Stimulated activated naive CD8-positive, alpha-beta T cell treated with anti-CD3 and anti-CD28 coated beads, Interleukin-15, amount 100 ng/mL, for 72 hours (primary cell): ENCODE measurements around the gene MRPS31.
"Not testable (repeated sequence)": the region's sequence is repeated elsewhere in the genome, so short reads cannot be mapped to it uniquely, and the experiment has no call there.

ENCODE experiments used
- ATAC-seq: fragments of 150-1000 bp; cut with Tn5 transposase; 2 replicates; pipeline ENCODE4 v1.10.0; 2021; ENCODE audit warnings: mild to moderate bottlenecking, moderate library complexity
- DNase-seq, 2 donors: peaks; one replicate each; pipeline ENCODE4 v3.0.0; 2021 to 2022
- H3K27ac Mint-ChIP-seq, 2 donors: one replicate each; pipeline ENCODE4 v1.8.0; 2022; ENCODE audit warnings: mild to moderate bottlenecking in 2 of 2, mixed read lengths in 2 of 2, moderate library complexity in 2 of 2
- H3K27me3 Mint-ChIP-seq: one replicate; pipeline ENCODE4 v1.8.0; 2022; ENCODE audit warnings: mixed read lengths
- H3K4me1 Mint-ChIP-seq: one replicate; pipeline ENCODE4 v1.8.0; 2022; ENCODE audit warnings: mild to moderate bottlenecking, mixed read lengths
- H3K4me3 Mint-ChIP-seq, 2 donors: one replicate each; pipeline ENCODE4 v1.8.0; 2022; ENCODE audit warnings: mild to moderate bottlenecking in 2 of 2, mixed read lengths in 2 of 2, moderate library complexity in 1 of 2
- H3K9me3 Mint-ChIP-seq, 2 donors: one replicate each; pipeline ENCODE4 v1.8.0; 2022; ENCODE audit warnings: mixed read lengths in 2 of 2

The MRPS31 gene

GRCh38 chr13:40796649-40797048 is 25.7 kb upstream of the MRPS31 start:
- peaks cover 45% of the 10 kb centered on the region for H3K4me1 Mint-ChIP-seq
- H3K27me3 Mint-ChIP-seq = no peaks in the 10 kb centered on the region
- no peak for ATAC-seq
- no peak overlapping the region for H3K4me3 Mint-ChIP-seq
- no peaks in the 10 kb centered on the region for H3K9me3 Mint-ChIP-seq
- DNase-seq = no peak
- no peak overlapping the region for H3K27ac Mint-ChIP-seq

GRCh38 chr13:40794414-40795368 is 23.7 kb upstream of the MRPS31 start:
- peaks cover 46% of the 10 kb centered on the region for H3K4me1 Mint-ChIP-seq
- ATAC-seq (peak; percentile 16), DNase-seq (no peak)
- H3K27me3 Mint-ChIP-seq = no peaks in the 10 kb centered on the region
- H3K4me3 Mint-ChIP-seq = no peak overlapping the region
- H3K9me3 Mint-ChIP-seq = no peaks in the 10 kb centered on the region
- peak overlapping the region in 1 of 2 donors; percentile 68 for H3K27ac Mint-ChIP-seq

GRCh38 chr13:40793339-40793738 is 22.3 kb upstream of the MRPS31 start:
- no peaks in the 10 kb centered on the region for H3K27me3 Mint-ChIP-seq
- no peak for DNase-seq
- H3K27ac Mint-ChIP-seq = no peak overlapping the region
- peaks cover 40% of the 10 kb centered on the region for H3K4me1 Mint-ChIP-seq
- no peaks in the 10 kb centered on the region for H3K9me3 Mint-ChIP-seq
- no peak overlapping the region for H3K4me3 Mint-ChIP-seq
- no peak for ATAC-seq

- DNase-seq (no peak), ATAC-seq (no peak)
- Mint-ChIP-seq H3K4me1 (peaks cover 46% of the 10 kb centered on the region), H3K4me3 (no peak overlapping the region), H3K27ac (no peak overlapping the region), H3K27me3 (no peaks in the 10 kb centered on the region), H3K9me3 (no peaks in the 10 kb centered on the region)
Observed at GRCh38 chr13:40792284-40793051, 21.5 kb upstream of the MRPS31 start.

- Mint-ChIP-seq H3K4me3 (peak overlapping the region; percentile 67 to 78), H3K4me1 (peaks cover 51% of the 10 kb centered on the region), H3K27me3 (no peaks in the 10 kb centered on the region), H3K9me3 (no peaks in the 10 kb centered on the region), H3K27ac (no peak overlapping the region)
- ATAC-seq (no peak), DNase-seq (no peak)
Observed at GRCh38 chr13:40790154-40790616, 19.2 kb upstream of the MRPS31 start.

- H3K4me1 Mint-ChIP-seq = peaks cover 44% of the 10 kb centered on the region
Observed at GRCh38 chr13:40789275-40790153, 18.5 kb upstream of the MRPS31 start, which contains the start of gene SLC25A15. TSS of gene SLC25A15 (plus strand) at chr13:40789611. CDS start at chr13:40793227, 3,616 bp downstream.

GRCh38 chr13:40788540-40789274 is 17.7 kb upstream of the MRPS31 start:
- peaks cover 36% of the 10 kb centered on the region for H3K4me1 Mint-ChIP-seq
- DNase-seq = peak in 1 of 2 donors; percentile 20
- H3K9me3 Mint-ChIP-seq, ATAC-seq, H3K27me3 Mint-ChIP-seq: not testable (repeated sequence)
- peak overlapping the region; percentile 95 for H3K27ac Mint-ChIP-seq
- H3K4me3 Mint-ChIP-seq = peak overlapping the region; percentile 79 to 85

More at GRCh38 chr13:40789275-40790153, 18.5 kb upstream of the MRPS31 start, which contains the start of gene SLC25A15:
- Mint-ChIP-seq H3K4me3 (peak within 1 kb of the TSS; percentile 79 to 85), H3K27ac (peak within 1 kb of the TSS; percentile 95), H3K9me3 (no peaks in the 10 kb centered on the region), H3K27me3 (no peaks in the 10 kb centered on the region)
- ATAC-seq (peak; percentile 92), DNase-seq (peak; percentile 79 to 80)

- H3K9me3 Mint-ChIP-seq = no peaks in the 10 kb centered on the region
- peaks cover 28% of the 10 kb centered on the region for H3K4me1 Mint-ChIP-seq
- H3K4me3 Mint-ChIP-seq = peak overlapping the region; percentile 42 to 45
- no peaks in the 10 kb centered on the region for H3K27me3 Mint-ChIP-seq
- DNase-seq (no peak), ATAC-seq (no peak)
- H3K27ac Mint-ChIP-seq = peak overlapping the region in 1 of 2 donors; percentile 64
Observed at GRCh38 chr13:40787062-40787461, 16.1 kb upstream of the MRPS31 start.

- Mint-ChIP-seq H3K4me1 (peaks cover 23% of the 10 kb centered on the region), H3K27me3 (no peaks in the 10 kb centered on the region), H3K27ac (peak overlapping the region; percentile 42 to 64), H3K9me3 (no peaks in the 10 kb centered on the region), H3K4me3 (peak overlapping the region; percentile 12 to 25)
- DNase-seq = peak; percentile 11 to 33
- ATAC-seq = peak; percentile 62
Observed at GRCh38 chr13:40786568-40786996, 15.6 kb upstream of the MRPS31 start.

- H3K27me3 Mint-ChIP-seq = no peaks in the 10 kb centered on the region
- ATAC-seq (no peak), DNase-seq (no peak)
- H3K4me3 Mint-ChIP-seq = no peak overlapping the region
- H3K27ac Mint-ChIP-seq = no peak overlapping the region
- H3K9me3 Mint-ChIP-seq = no peaks in the 10 kb centered on the region
- H3K4me1 Mint-ChIP-seq = peaks cover 27% of the 10 kb centered on the region
Observed at GRCh38 chr13:40784540-40784939, 13.6 kb upstream of the MRPS31 start.

GRCh38 chr13:40782971-40783370 is 12.0 kb upstream of the MRPS31 start:
- not testable (repeated sequence) for H3K27me3 Mint-ChIP-seq, H3K9me3 Mint-ChIP-seq, H3K27ac Mint-ChIP-seq, DNase-seq, H3K4me3 Mint-ChIP-seq, ATAC-seq
- peaks cover 34% of the 10 kb centered on the region for H3K4me1 Mint-ChIP-seq

GRCh38 chr13:40781717-40782116 is 10.7 kb upstream of the MRPS31 start:
- H3K4me1 Mint-ChIP-seq = peaks cover 34% of the 10 kb centered on the region
- no peak overlapping the region for H3K4me3 Mint-ChIP-seq
- H3K27me3 Mint-ChIP-seq = no peaks in the 10 kb centered on the region
- ATAC-seq (no peak), DNase-seq (no peak)
- H3K27ac Mint-ChIP-seq = no peak overlapping the region
- H3K9me3 Mint-ChIP-seq = no peaks in the 10 kb centered on the region

- ATAC-seq = no peak
- no peaks in the 10 kb centered on the region for H3K27me3 Mint-ChIP-seq
- no peak for DNase-seq
- no peak overlapping the region for H3K4me3 Mint-ChIP-seq
- H3K4me1 Mint-ChIP-seq = peaks cover 34% of the 10 kb centered on the region
- no peak overlapping the region for H3K27ac Mint-ChIP-seq
- H3K9me3 Mint-ChIP-seq = no peaks in the 10 kb centered on the region
Observed at GRCh38 chr13:40780822-40781401, 9.9 kb upstream of the MRPS31 start.

- Mint-ChIP-seq H3K4me3 (no peak overlapping the region), H3K27ac (peak overlapping the region in 1 of 2 donors; percentile 23), H3K9me3 (no peaks in the 10 kb centered on the region), H3K27me3 (no peaks in the 10 kb centered on the region), H3K4me1 (peaks cover 38% of the 10 kb centered on the region)
- ATAC-seq (no peak), DNase-seq (no peak)
Observed at GRCh38 chr13:40779796-40780285, 8.9 kb upstream of the MRPS31 start.
